Upper lobe of left lung (tissue), 4 donors: ENCODE results near the gene CAPN9.

Experiments used
- POLR2A ChIP-seq, 4 donors: fragments of 450-650 bp; IDR thresholded peaks; one replicate each; pipeline ENCODE4 v1.5.1; 2016 to 2017; ENCODE audit warnings: antibody characterized with exemption in 4 of 4, mild to moderate bottlenecking in 2 of 4
- TF ChIP-seq, protein P1 (sequence below), 6 experiments: fragments of 450-650 bp in 4 of 6; fragments of 200-600 bp in 2 of 6; sonication (generic) in 2 of 6; IDR thresholded peaks; one replicate each; pipeline ENCODE4 v1.5.1; 2016 to 2019; ENCODE audit warnings: antibody characterized with exemption in 6 of 6

DNA sequence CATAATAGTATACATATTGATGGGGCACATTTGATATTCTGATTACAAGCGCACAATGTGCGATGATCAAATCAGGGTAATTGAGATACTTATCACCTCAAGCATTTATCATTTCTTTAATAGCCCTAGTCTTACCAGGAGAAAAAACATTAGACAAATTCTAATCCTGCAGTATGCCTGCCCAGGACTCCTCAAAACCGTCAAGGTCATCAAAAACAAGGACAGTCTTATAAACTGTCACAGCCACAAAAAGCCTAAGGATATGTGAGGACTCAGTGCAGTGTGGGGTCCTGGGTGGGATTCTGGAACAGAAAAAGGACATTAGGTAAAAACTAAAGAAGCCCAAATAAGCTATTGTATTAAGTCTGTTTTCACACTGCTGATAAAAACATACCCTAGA, 19.1 kb downstream of the CAPN9 start:
- no peak for TF ChIP-seq POLR2A (IDR thresholded peaks at IDR 0.05)
- TF ChIP-seq, protein P1, sequence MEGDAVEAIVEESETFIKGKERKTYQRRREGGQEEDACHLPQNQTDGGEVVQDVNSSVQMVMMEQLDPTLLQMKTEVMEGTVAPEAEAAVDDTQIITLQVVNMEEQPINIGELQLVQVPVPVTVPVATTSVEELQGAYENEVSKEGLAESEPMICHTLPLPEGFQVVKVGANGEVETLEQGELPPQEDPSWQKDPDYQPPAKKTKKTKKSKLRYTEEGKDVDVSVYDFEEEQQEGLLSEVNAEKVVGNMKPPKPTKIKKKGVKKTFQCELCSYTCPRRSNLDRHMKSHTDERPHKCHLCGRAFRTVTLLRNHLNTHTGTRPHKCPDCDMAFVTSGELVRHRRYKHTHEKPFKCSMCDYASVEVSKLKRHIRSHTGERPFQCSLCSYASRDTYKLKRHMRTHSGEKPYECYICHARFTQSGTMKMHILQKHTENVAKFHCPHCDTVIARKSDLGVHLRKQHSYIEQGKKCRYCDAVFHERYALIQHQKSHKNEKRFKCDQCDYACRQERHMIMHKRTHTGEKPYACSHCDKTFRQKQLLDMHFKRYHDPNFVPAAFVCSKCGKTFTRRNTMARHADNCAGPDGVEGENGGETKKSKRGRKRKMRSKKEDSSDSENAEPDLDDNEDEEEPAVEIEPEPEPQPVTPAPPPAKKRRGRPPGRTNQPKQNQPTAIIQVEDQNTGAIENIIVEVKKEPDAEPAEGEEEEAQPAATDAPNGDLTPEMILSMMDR (IDR thresholded peaks at IDR 0.05): no peak
